NCI-H460 (cell line): ENCODE results near the gene SNTG2. TPM values are rescaled to one million over a fixed set of nuclear protein-coding genes. Genes with fewer than 3 reads are reported as not detected.

Source experiments
- DNase-seq: peaks from one replicate; pipeline ENCODE4 v3.0.0-alpha.2; 2016; ENCODE audit warnings: low read depth; ENCODE audit errors: extremely low read depth
- total RNA-seq: library from RNA; depleted of rRNA; stranded (reverse); fragments of >200 nt; shearing (Covaris generic); gene quantifications from 2 replicates; pipeline ENCODE4 v1.2.3, GENCODE V29; 2014

SNTG2 gene
- total RNA-seq, 1 experiment from 2014 or later: not detected

DNA sequence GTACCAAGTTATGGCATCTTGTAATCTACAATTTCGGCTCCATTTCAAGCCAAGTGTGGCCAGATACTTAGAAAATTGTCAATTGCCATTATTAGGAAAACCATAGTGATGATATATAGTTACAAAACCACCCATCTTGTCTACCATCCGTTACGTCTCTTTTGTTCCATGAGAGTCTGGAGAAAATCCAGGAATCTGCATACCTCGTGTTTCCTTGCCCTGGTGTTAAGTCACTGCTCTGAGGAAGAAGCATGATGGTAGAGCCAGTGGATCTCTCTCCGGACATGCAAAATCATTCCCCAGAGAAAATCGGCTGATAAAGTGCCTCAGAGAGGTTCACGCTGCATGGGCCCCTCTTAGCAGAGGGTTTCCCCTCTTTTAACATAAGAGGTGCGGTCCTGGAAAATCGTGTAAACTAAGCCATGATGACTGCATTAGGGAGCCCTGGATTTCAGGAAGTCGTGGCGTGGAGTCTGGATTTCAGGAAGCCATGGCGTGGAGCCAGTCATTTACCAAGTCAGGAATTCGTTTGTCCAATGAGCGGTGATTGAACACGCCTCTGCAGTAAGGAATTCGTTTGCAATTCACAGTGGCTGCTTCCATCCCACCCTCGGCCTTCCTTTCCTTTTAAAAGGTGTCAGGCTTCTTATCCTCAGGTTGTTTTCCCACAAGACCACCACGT, 304.2 kb downstream of the SNTG2 start:
- DNase-seq: no peak

DNA sequence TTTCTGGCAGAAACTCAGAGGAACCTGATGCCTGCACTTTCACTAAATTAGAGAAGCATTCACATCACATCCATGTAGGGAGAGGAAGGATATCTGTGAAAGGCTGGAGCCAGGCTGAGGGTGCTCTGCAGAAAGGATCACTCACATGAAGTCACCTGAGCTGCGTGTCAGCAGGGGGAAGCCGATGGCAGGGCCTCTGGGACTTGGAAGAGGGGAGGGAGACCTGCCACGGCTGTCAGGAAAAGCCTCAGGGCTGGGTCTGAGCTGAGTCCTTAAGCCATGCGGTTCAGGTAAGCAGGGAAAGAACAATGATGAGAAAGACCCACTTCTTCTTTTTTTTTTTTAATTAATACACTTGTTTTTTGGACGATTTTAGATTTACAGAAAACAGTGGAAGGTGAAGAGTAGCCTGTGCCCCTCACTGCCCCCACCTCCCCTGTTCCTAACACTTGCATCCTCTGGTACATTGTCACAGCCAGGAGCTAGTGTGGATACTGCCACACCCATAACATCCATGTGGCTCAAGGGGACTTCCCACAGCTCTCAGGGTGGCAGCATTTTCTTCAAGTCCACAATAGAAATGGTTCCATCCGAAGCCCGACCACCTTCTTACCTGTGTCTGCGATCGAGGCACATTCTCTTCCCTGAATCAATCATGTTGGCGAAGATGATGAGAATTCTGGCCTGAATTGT, 306.1 kb downstream of the SNTG2 start:
- no peak for DNase-seq

- no peak for DNase-seq
These were observed 306.7 kb downstream of the SNTG2 start for GRCh38 chr2:1257334-1257733.

- DNase-seq: no peak
These were observed 309.1 kb downstream of the SNTG2 start for GRCh38 chr2:1259746-1260145.

DNA sequence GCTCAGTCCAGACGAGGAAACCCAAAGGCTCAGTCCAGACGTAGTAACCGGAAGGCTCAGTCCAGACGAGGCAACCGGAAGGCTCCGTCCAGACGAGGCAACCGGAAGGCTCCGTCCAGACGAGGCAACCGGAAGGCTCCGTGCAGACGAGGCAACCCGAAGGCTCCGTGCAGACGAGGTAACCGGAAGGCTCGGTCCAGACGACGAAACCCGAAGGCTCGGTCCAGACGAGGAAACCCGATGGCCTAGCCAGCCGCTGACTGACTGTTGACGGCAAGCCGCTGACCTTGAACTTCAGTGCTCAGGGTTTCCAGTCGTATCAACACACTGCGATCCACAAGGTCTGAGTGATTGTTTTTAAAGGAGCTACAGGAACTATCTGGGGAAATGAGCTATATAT, 312.0 kb downstream of the SNTG2 start:
- no peak for DNase-seq

DNA sequence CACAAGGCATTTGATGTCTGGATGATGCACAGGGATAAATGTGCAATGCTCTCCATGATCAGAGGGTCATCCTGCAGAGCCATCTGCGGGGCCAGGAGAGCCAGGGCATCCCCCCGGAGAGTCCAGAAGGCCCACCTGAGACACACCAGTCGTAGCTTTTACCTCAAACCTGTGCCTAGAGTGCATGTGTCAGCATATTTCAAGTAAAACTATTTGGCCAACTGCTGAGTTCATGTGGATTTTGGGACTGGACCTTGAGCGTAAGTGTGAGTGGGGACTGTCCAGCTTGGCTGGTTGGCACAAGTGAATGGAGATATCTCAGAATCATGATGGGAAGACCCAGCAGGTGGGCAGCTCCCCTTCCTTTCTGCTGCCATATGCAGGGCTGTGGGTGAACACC, 314.8 kb downstream of the SNTG2 start:
- DNase-seq: no peak

DNA sequence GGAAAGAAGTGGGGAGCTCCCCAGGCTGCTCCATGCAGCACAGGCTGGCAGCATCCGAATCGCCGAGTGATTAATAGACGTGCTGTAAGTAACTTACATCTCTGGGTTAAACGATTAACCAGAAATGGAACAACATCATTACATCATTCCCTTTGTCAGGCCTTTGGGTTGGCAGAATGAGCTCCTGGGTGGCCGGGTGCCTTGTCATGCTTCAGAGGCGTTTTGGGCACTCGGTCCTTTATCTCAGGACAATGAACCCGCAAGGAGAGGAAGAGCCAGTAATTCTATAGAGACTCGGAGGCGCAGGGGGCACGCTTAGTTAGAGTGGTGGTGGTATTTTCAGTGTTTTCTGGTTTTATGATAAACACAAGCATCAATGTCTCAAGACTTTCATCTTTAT, 315.7 kb downstream of the SNTG2 start:
- DNase-seq: no peak

GRCh38 chr2:1268034-1268433, 317.4 kb downstream of the SNTG2 start:
- DNase-seq: no peak

DNA sequence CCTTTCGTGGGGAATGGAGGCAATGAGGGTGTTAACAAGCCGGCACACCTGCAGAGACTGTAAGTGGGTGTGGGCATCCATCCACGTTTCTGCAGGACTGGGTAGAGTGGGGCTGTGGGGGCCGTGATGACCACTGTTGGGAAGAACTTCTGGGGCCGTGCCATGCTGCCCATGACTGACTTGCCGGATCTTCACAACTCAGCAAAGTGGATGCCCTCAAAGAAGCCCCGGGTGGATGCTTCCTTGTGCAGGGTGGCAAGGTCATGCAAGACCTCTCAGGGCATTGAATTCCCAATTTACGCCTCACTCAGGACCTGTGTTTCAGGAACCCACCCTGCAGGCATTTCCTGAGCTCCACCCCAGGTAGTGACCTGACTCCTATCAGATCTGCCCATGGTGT, 319.2 kb downstream of the SNTG2 start:
- no peak for DNase-seq

DNA sequence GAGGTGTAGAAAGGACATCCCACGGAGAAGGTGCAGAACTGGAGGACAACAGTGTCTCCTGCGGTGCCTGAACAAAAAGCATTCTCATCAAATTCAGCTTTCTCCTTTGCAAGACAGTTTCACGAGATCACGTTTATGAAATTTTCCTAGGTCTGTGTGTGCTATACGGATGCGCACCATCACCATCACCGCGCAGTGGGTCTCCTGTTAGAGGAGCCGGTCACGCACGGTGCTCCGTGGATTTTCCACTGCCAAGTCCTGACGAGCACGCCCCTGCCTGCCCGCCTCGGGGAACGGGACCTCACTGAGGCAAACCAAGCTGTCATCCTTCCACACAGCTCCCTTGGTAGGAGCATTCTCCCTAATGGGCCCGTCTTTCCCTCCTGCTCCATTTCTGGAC, 322.2 kb downstream of the SNTG2 start:
- DNase-seq: no peak

GRCh38 chr2:1277634-1278033, 327.0 kb downstream of the SNTG2 start:
- no peak for DNase-seq

- no peak for DNase-seq
These were observed 327.5 kb downstream of the SNTG2 start for GRCh38 chr2:1278125-1278524.

DNA sequence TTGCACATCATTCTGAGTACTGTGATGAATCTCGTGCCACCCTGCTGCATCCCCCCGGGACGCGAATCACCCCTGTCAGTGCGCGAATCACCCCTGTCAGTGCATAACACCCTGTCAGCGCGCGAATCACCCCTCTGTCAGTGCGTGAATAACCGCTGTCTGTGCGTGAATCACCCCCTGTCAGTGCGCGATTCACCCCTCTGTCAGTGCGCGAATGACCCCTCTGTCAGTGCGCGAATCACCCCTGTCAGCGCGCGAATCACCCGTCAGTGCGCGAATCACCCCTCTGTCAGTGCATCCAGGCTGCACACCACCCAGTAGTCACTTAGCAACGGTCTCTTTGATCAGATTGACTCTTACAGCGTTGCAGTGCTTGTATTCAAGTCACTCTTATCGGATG, 328.2 kb downstream of the SNTG2 start:
- DNase-seq: no peak

GRCh38 chr2:1282552-1282951, 331.9 kb downstream of the SNTG2 start:
- DNase-seq: no peak

DNA sequence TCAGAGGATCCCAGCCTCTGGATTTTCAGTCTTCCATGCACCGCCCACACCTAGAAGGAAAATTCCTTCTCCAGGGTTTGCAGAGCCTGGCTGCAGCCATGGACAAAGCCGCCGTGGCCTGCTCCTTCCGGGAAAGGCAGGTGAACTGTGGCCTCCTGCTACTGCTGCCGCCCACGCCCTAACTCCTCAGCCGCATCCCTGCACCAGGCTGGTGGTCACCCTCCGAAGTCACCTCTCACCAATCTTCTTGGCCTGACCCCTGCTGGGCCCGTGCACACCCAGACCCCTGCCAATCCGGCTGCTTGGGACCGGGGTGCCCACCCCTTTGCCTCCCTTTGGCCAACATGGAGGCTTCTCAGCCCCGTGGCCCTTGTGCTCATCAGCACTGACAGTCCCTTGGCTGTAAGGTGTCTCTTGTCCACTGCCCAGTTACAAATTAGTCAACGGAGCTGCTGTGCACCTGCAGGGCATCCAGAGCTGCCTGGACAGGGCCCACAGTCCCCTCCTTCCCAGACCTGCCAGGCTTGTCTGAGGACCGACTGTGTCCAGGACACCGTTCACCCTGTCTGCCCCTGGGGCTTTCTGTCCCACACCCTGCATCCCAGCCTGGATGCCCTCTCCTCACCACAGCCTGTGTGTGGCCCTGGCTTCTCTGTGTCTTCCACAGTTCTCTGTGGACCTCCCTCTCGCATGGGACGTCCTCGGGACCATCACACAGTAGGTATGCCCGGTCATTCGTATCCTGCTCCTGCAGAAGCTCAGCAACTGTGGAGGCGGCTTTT, 332.6 kb downstream of the SNTG2 start:
- no peak for DNase-seq

- DNase-seq: no peak
These were observed 333.2 kb downstream of the SNTG2 start for GRCh38 chr2:1283871-1284270.

- DNase-seq: no peak
These were observed 336.3 kb downstream of the SNTG2 start for GRCh38 chr2:1286929-1287328.

DNA sequence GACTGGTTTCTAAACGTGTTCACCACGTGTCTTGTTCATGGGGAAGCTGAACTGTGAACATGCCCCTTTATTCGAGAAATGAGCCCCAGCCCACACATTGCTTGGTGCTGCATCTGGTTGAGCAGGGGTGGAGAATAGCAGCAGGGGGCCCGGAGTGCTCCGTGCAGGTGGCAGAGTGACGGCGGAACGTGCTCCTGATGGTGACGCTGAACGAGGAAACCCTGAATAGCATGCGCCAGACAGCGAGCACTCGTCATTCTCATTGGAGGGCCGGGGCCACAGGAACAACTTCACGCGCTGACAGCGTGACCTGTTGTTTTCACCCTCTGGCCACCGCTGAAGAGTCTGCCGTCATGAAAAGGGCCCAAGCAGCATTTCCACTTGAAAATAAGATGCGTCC, 336.8 kb downstream of the SNTG2 start:
- no peak for DNase-seq

DNA sequence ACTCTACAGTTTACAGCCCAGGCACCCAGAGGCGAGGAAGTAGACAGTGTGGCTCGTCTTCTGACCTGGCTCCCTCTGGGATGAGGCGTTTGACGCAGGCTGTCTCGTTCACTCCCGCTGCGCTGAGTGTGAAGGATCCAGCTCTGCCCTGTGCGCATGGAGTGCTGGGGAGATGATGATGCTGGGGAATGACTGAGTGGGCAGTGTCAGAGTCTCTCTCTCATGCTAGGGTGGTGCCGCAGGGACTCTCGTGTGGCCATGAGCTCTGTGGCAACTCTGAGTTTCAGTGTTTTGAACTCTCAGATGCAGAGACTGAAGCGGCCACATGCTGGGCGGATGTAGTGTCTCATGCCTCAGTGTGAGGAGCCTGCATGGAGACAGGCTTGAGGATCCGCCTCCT, 344.3 kb downstream of the SNTG2 start:
- DNase-seq: no peak

- no peak for DNase-seq
These were observed 345.1 kb downstream of the SNTG2 start for GRCh38 chr2:1295740-1296139.

DNA sequence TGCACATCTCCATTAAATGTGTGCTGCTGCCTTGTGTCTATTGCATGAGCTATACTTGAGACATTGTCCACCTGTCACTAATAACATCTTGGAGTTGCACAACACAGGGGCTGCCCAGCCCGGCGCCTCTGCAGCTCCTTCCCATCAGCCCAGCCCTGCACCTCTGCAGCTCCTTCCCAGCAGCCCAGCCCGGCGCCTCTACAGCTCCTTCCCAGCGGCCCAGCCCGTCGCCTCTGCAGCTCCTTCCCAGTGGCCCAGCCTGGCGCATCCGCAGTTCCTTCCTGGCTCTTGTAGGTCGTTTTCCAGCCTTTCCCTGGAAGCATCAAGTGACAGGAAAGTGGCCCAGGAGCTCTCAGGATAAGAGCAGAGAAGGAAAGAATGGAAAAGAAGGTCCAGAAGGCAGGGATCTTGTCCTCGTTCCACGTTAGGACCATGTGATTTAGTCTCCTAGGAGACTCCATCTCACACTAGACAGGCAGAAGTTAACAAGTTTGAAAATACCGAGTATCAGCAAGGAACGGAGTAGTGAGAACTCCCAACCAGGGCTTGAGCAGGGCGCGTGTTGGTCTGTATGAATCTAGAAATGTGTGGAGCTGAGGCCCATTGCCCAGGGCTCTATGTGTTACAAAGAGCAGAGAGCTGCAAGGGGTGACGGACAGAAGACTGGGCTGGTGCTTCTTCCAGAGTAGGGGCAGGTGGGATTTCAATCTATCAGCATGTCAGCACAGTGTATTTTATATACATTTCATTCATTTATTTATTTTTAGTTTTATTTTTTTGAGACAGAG, 346.9 kb downstream of the SNTG2 start:
- no peak for DNase-seq
